ENCODE results near the gene CETN1.

The CETN1 gene

DNA sequence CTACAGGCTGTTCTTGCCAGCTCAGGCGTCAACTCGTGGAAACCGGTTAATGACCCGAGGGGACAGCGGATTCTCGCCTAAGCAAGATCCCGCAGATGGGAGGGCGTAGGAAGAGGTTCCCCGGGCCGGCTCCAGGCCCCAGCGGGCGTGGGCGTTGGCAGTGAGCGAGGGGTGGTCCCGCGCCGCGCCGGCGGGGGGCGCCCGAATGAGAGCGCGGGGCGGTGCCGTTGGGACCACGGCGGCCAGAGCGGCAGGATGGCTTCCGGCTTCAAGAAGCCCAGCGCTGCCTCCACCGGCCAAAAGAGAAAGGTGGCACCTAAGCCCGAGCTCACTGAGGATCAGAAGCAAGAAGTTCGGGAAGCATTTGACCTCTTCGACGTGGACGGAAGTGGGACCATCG is at the start of gene CETN1:
TSS of gene CETN1 (plus strand) at position 227 of the 400 bp plus-strand sequence. CDS start at position 256, 29 bp downstream.
- DNase-seq, result no peak

GRCh38 chr18:532018-532417 is 48.2 kb upstream of the CETN1 start:
- DNase-seq, result no peak

GRCh38 chr18:532632-533031 is 47.5 kb upstream of the CETN1 start:
- DNase-seq, result no peak

- DNase-seq, result no peak
These were observed 46.1 kb upstream of the CETN1 start for GRCh38 chr18:533995-534601.

GRCh38 chr18:543447-544078 is 36.6 kb upstream of the CETN1 start:
- no peak for DNase-seq

DNA sequence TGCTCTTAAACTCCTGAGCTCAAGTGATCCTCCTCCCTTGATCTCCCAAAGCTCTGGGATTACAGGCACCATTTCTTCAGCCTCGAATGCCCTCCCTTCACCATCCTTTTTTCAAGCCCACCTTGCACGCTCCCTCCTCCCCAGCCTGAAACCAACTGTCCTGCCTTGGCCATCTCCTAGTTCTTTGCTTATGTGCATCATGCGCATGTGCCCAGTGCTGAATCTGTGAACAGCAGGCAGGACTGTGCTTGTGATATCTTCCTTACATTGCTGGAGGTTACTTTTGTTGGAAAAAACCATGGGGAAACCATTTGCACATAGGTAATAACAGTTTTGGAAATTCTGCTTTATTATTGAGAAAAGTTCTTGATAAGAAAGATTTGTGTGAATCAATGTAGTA is 30.2 kb upstream of the CETN1 start:
- no peak for DNase-seq

GRCh38 chr18:551404-552061 is 28.6 kb upstream of the CETN1 start:
- no peak for DNase-seq

DNA sequence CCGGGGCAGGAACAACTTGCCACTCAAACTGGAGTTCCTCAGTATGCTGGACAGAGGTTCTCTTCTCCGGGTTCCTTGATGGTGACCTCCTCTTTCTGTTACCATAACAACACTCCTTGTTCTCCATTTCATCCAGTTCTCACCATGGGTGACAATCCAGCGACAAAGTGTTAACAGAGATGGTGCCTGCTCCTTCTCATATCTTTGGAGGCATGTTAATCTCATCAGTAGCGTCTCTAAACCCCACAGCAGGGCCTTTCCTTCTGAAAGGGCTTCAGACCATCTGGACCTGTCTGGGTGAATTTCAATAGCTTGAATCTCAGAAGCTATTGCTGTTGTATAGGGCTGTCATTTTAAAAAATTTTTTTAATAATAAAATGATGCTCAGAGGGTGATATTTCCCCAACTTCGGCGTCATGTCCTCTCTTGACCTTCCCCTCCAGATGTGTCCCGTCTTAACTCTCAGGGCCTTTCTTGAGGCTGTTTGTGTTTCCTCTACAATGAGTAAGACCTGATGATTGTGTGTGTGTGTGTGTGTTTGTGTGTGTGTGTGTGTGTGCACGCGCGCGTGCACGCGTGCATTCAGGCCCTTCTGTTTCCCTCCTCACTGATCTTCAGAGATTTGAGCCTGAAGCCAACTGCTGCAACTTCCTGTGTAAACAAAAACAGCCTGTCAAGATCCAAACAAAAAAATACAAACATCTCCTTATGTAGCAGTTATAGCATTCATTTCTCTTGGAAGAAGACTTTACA is 24.3 kb upstream of the CETN1 start:
- no peak for DNase-seq

- DNase-seq, result no peak
These were observed 15.2 kb upstream of the CETN1 start for GRCh38 chr18:564708-565561.

- no peak for DNase-seq
These were observed 14.6 kb upstream of the CETN1 start for GRCh38 chr18:565562-566061.

DNA sequence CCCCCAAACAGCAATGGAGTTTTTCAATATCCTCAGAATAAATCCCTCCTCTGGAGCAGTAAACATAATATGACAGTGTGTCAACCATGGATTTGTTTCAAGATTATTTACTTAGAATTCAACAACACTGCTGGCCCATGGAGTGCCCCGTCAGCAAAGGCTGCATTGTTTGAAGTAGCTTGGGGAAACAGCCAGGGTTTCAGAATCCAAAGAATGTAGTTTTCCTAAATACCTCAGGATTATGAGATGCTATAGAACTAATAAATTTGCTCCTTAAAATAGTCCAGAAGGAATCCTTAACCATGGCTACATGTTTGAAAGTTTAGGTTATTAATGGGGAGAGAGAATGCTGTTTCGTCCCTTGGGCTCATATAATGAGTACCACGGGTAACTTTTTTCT is 13.1 kb upstream of the CETN1 start:
- DNase-seq, result no peak

DNA sequence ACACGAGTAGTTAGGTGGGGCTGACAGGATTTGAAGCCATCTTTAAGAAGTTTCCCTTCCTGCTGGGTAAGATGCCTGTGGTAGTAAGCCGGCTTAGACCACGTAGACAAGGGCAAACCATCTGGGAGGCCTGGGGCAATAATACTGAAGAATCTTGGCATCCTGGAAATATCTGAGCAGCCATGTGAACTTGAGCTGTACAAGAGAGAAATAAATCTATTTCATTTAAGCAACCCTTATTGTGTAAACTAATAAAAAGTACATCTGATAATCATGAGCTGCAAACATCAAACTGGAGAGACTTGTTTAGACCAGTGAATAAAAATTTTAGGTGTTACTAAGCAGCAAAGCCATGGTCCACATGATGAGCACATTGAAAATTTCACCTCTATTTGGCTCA is 11.4 kb upstream of the CETN1 start:
- DNase-seq, result no peak

DNA sequence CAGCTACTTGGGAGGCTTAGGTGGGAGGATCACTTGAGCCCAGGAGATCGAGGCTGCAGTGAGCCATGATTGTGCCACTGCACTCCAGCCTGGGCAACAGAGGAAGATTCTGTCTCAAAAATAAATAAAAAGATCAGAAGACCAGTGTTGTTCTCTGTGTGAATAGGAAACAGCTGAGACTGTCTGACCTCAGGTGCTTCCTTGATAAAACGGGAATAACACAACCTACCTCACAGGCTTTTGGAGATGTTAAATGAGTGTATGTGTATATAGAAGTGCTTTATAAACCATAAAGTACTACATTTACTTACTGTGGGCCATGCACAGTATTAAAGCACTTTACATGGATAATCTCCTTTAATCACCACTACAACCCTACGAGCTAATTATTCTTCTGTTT is 9.9 kb upstream of the CETN1 start:
- no peak for DNase-seq

- DNase-seq, result no peak
These were observed 9.5 kb upstream of the CETN1 start for GRCh38 chr18:570697-571096.

DNA sequence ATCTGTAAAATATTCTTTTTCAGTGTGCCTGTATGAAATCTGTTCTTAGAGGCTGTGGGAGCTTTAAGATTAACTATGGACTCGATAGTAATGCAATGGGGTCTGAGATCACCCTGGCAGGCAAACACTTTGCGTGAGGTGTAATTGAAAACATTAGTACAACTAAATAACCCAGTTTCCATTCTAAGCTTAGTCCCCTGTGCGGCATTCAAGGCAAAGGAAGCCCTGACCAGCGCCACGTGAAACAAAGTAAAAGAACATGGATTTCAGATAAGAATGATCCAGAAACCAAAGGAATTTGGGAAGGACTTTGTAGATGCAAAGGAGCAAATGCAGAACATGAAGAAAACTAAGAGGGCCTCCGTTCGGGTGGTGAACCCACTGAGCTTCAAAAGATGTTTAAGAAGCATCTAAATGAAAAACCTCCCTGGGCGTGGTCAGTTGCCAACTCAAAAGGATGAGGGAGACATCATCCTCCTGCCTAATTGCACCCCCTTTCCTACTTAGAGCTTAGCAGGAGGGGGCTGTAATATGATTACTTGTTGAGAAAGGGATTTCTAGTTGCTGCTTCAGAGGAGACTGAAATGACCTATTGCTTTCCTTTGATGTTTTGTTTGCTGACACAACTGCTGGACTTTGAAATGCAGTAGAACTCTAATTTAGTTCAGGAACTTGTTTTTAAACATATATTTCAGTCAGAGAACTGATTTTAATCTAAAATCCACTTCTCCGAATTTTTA is 7.9 kb upstream of the CETN1 start:
- no peak for DNase-seq

DNA sequence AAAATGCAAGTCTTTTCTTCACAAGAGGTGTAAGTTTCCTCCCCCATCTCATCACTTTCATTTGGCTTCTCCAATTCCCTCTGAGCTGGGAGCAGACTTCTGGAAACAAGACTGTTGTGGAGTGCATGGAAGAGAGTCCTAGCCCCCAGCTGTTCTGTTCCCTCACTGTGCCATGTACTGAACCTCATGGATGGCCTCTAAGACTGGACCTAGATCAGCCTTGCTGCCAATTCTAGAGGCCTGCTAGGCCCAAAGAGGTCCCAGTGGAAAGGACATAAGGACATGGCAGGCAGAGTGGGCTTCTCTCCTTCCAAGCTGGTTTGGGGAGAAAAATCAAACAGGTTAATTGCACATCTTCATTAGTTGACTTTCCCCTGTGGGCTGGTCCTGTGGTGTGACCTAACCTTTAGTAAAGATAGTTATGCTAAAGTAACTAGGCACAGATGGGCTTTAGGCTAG is 7.3 kb upstream of the CETN1 start:
- DNase-seq, result no peak

DNA sequence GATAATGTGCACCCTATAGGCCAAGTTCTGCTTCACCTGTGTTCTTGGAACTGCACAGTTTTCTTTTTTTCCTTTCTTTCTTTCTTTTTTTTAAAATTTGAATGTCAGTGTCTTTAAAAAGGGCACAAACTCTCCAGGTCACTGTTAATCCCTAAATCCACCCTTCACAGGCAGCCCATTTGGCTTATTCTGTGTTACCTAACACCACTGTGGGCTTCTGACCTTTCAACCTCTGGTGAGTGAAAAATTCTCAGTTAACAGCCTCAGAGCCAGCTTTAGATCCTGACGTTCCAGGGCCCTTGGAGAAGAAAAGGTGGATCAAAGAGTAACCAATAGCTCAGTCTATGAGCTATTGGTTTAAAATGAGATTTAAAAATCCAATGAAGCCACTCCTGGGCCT is 6.8 kb upstream of the CETN1 start:
- no peak for DNase-seq

- DNase-seq, result no peak
These were observed 5.9 kb upstream of the CETN1 start for GRCh38 chr18:574149-574860.

GRCh38 chr18:574865-575645 is 5.1 kb upstream of the CETN1 start:
- no peak for DNase-seq

- DNase-seq, result no peak
These were observed 3.3 kb upstream of the CETN1 start for GRCh38 chr18:576924-577323.
